GM18868 (cell line): Measurements from ENCODE around the gene STARD5.
A peak's percentile ranks its signal among the peaks of the same experiment; 100 is the strongest.

ENCODE experiments used
- ATAC-seq: cut with Tn5 transposase; IDR thresholded peaks from one replicate; pipeline ENCODE4 v1.9.1; 2021; ENCODE audit warnings: mild to moderate bottlenecking, moderate library complexity; ENCODE audit not compliant: unreplicated experiment

STARD5 gene

DNA sequence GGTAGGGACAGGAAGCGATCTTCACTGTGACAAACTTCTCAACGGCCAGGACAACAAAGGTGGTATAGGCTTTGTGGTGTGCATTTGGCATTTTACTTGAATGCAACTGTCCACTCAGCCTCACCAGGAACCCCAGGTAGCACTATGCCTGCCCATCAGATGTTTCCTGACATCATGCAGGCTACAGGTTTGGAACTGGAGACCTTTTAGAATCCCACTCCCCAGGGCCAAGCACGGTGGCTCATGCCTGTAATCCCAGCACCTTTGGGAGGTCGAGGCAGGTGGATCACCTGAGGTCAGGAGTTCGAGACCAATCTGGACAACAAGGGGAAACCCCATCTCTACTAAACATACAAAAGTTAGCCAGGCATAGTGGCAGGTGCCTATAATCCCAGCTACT lies 9.6 kb downstream of the STARD5 start:
- ATAC-seq: no peak

- no peak for ATAC-seq
Measured at GRCh38 chr15:81313686-81314085, 10.3 kb downstream of the STARD5 start.

DNA sequence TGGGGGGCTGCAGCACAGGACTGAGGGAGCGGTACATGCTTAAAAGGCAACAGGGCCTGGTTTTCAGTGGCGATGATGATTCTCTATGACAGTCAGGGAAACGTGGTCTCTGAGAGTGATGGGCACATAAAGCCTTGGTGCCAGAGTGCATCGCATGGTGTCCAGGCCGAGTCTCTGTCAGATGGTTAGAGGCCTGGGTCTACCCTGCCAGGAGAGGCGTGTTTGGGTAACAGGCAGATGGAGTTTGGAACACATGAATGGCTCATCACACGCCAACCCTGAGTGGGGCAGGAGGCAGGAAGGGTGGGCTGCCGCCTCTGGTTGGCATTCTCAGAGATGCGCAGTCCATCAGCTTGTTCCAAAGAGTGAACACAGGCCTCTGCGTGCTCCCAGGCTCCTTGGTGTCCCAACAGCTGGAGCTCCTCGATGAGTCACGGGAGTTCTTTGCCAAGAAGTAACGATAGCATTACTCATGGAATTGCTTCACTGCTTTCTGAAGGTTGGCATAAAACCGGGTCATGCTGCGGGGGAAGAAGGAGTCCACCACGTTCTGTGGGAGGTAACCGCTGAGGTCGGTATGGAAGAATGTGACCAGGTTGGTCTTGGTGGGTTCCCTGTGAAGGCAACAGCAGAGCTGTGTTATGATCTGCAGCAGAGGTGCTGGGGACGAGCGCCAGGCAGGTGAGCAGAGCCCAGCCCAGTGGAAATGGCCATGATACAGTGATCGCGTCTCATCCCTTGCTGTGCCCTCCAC lies 11.0 kb downstream of the STARD5 start:
- ATAC-seq: no peak

GRCh38 chr15:81311752-81312464 lies 12.0 kb downstream of the STARD5 start:
- ATAC-seq: peak; percentile 72

- no peak for ATAC-seq
Measured at GRCh38 chr15:81310480-81310879, 13.5 kb downstream of the STARD5 start.

DNA sequence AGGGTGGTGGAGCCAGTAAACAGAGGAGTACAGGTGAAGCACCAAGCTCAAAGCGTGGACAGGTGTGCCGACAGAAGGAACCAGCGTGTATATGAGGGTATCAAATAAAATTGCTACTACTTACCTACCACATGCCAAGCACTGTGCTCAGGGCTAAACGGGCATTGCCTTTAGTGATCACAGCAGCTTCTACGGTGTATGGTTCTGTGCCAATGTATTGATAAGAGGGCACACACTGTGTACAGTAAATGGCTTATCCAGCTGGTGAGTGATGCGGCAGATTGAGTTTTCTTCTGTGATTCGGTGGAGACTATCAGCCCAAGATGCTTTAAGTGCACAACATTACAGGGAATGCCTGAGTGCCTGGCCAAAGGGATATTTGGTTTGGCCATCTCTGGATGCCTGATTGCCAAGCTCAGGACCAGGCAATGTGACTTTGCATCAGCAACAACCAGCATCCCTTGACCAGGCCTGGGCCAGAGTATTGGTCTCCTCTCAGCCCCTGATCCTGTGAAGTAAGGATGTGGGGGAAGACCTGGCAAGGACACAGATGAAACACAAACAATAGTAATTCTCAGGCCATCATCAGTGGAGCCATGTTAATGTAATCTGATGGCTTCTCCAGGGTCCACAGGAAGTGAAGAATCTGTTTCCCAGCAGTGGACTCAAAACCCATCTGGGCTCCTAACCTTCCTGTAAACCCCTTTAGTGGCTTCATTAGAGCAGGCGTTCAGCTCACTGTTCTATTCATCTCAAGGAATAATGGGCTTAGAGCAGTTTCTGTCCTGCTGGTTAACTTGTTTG lies 14.1 kb downstream of the STARD5 start:
- ATAC-seq: no peak

GRCh38 chr15:81308260-81308659 lies 15.7 kb downstream of the STARD5 start:
- no peak for ATAC-seq

- no peak for ATAC-seq
Measured at GRCh38 chr15:81304226-81304625, 19.7 kb downstream of the STARD5 start.

- no peak for ATAC-seq
Measured at GRCh38 chr15:81303244-81304225, 20.4 kb downstream of the STARD5 start.

GRCh38 chr15:81302701-81303109 lies 21.2 kb downstream of the STARD5 start:
- peak; percentile 23 for ATAC-seq

DNA sequence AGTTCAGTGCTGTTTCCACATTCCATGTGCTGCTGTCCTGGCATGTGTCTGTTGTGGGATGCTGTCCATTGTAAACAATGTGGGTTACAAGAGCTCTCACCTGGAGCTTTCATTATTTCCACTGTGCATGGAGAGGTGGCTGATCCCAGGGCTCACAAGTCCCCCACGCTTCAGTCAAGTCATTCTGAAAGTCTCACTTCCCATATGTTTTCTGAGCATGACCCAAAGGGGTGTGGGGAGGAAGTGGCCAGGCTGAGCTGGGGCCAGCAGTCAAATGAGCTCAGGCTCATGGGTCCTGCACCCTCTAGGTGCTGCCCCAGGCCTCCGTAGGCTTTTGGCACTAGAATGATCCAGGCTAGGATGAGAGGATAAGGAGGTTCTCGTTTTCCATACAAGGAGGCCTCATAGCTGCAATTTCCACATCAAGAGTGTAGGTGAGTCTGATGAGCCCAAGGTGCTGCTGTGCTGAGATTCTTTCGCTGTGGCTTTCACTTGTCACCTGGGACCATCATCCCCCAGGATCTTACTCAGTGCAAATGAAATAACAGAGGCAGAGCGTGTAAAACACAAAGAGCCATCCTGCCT lies 22.0 kb downstream of the STARD5 start:
- peak; percentile 79 for ATAC-seq

- ATAC-seq: no peak
Measured at GRCh38 chr15:81301385-81301784, 22.6 kb downstream of the STARD5 start.

DNA sequence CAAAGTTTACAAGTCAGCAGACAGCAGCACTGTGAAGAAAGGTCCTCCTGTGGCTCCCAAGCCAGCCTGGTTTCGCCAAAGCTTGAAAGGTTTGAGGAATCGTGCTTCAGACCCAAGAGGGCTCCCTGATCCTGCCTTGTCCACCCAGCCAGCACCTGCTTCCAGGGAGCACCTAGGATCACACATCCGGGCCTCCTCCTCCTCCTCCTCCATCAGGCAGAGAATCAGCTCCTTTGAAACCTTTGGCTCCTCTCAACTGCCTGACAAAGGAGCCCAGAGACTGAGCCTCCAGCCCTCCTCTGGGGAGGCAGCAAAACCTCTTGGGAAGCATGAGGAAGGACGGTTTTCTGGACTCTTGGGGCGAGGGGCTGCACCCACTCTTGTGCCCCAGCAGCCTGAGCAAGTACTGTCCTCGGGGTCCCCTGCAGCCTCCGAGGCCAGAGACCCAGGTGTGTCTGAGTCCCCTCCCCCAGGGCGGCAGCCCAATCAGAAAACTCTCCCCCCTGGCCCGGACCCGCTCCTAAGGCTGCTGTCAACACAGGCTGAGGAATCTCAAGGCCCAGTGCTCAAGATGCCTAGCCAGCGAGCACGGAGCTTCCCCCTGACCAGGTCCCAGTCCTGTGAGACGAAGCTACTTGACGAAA lies 24.2 kb downstream of the STARD5 start:
- ATAC-seq: no peak

GRCh38 chr15:81299156-81299555 lies 24.8 kb downstream of the STARD5 start:
- no peak for ATAC-seq

DNA sequence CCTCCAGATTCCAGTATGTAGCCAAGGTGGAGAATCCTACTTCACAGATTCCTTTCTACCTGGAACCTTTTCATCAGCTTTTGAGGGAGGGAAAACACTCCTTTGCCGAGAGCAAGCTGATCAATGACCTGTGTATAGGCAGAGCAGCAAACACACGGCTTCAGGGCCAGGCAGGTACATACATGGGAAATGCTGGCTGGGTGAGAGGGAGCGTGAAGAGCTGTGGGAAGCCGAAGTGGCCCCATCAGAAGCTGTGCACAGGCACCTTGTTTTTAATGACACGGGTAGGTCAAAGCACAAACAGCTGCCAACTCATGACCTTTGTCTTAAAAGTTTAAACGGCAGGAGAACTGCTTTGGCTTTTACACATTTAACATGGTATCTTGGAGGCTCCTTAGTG lies 25.3 kb downstream of the STARD5 start:
- ATAC-seq: no peak

DNA sequence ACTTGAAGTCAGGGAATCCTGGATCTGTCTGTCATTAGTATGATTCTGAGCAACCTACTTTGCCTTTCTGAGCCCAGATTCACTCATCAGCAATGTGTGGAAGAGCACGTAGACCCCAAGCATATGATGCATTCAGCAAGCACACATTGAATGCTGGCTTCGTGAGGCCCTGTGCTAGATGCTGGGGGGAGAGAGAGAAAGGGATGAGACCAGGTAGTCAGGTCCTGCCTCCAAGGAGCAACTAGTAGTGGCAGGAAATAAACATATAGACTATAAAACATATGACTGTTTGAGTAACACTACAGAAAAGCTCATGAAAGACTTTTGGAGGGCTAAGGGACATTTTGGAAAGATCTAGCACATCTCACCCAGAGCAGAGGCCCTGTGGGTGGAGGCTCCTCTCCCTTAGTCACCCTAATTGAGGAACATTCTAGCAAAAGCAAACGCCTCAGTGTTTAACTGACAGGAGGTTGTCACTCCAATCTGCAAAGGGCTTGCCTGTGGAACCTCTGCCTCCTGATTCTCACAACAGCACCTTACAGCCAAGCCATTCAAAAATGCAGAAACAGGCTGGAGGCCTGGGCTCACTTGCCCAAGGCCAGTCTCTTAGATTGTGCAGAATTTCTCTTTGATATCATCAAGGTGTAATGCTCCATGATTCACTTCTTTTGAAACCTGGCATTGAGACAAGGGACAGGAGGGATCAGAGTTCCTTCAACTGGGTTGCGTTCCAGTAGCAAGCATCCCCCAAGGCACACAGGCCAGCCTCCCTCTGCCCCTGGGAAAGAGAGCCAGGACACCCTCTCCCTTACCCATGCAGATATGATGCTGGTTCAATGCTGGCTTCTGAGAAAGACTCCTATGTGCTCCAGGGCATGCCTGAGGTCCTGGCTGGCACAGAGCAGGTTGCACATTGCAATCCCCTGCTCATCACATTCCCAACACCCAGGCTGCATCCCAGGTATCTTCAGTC lies 26.1 kb downstream of the STARD5 start:
- ATAC-seq: no peak

GRCh38 chr15:81297147-81297572 lies 26.8 kb downstream of the STARD5 start:
- ATAC-seq: no peak

DNA sequence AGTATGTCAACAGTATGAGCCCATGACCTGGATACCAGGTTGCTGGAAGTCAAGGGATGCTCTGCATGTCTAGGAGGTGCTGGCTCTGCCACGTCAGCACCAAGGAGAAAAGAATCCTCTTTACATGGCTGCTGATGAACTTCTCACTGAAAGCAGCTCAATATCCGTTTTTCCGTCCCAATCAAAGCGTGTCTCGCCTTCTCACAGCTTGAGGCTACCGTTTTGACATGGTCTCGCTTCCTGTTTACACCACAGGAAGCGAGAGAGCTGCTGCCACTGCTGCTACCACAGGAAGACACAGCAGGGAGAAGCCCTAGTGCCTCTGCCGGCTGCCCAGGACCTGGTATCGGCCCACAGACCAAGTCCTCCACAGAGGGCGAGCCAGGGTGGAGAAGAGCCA lies 27.3 kb downstream of the STARD5 start:
- ATAC-seq: peak; percentile 38
